Measurements from ENCODE around the gene APOF. TPM values are rescaled to one million over a fixed set of nuclear protein-coding genes. Genes with fewer than 3 reads are reported as not detected.
A peak's percentile ranks its signal among the peaks of the same experiment; 100 is the strongest.

APOF gene
- total and polyA plus RNA-seq, 10 of the 15 experiments (the other 5 are each of a cell fraction or from before 2014, with no cell fraction given), result 0.04 to 0.19 (median 0.11) TPM; not detected in 5

- TF ChIP-seq RFX5 (IDR thresholded peaks at IDR 0.05; ENCODE audit: low read depth, low read length) (peak; percentile 57; the same call in 1 of the 2 replicates), ZBTB4 (CRISPR knock-in tag; IDR thresholded peaks at IDR 0.05) (no peak), PML (IDR thresholded peaks at IDR 0.05; ENCODE audit: low read length) (peak; percentile 54), BRCA1 (IDR thresholded peaks at IDR 0.05; ENCODE audit: low read depth, low read length) (no peak), PAX8 (IDR thresholded peaks at IDR 0.05) (no peak), MAX (IDR thresholded peaks at IDR 0.05; ENCODE audit: low read depth, low read length) (0 out of 2 replicates have a peak, but pooled peaks have one; percentile 13), ESRRA (IDR thresholded peaks at IDR 0.05; ENCODE audit: low read length) (no peak), KAT2A (conservative IDR thresholded peaks at IDR 0.05; ENCODE audit: control insufficient read depth, low read depth, low read length) (no peak), MYC (IDR thresholded peaks at IDR 0.05; ENCODE audit: insufficient read depth, insufficient read length, insufficient replicate concordance, low read length, severe bottlenecking) (no peak), SUZ12 (IDR thresholded peaks at IDR 0.05; ENCODE audit: unreplicated experiment) (no peak), E2F4 (IDR thresholded peaks at IDR 0.05; ENCODE audit: low read depth, low read length) (peak; percentile 41; the same call in 1 of the 2 replicates), NRF1 (conservative IDR thresholded peaks at IDR 0.05; ENCODE audit: low read depth, low read length) (0 out of 2 replicates have a peak, but pooled peaks have one; percentile 21), PBX3 (IDR thresholded peaks at IDR 0.05; ENCODE audit: insufficient replicate concordance, low read depth, low read length) (peak; percentile 79), ZNF592 (IDR thresholded peaks at IDR 0.05) (no peak), POLR2A (IDR thresholded peaks at IDR 0.05; ENCODE audit: low read depth, low read length) (peak; percentile 90), NFYB (IDR thresholded peaks at IDR 0.05; ENCODE audit: insufficient read depth, low read depth, low read length) (peak; percentile 89)
These were observed 2.5 kb downstream of the APOF start, which contains the start of gene STAT2 (continued) for GRCh38 chr12:56359851-56360767.
